Sigmoid colon (tissue), 3 donors: ENCODE data around the gene RNF13.

Source experiments
- POLR2A ChIP-seq, 2 donors: fragments of 450-650 bp; IDR thresholded peaks; one replicate each; pipeline ENCODE4 v1.6.1; 2016; ENCODE audit warnings: antibody characterized with exemption in 2 of 2, mild to moderate bottlenecking in 2 of 2, moderate library complexity in 2 of 2
- TF ChIP-seq, protein P1 (sequence below), 4 experiments: fragments of 450-650 bp in 3 of 4; fragments of 200-600 bp in 1 of 4; IDR thresholded peaks; one replicate each; pipeline ENCODE4 v1.5.1; 2016 to 2019; ENCODE audit warnings: antibody characterized with exemption in 4 of 4, mild to moderate bottlenecking in 3 of 4, moderate library complexity in 2 of 4

DNA sequence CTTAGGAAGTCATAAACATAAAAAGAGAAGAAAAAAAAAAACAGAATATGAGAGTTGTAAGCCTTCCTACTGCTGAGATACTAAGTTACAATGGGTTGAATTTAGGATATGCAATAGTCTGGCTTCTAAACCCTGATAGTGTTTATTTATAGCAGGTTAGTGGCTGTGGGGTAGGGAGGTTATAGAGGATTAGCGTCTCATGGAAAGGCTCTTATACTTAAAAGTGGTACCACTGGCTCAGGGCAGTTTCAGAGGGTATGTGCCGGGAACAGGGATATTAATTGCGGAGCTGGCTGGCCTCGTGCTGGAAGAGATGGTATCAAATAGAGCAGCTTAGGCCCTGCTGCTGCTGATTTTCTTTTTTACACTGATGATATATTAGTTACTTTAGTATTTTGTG lies 96.9 kb downstream of the RNF13 start:
- TF ChIP-seq, protein P1, sequence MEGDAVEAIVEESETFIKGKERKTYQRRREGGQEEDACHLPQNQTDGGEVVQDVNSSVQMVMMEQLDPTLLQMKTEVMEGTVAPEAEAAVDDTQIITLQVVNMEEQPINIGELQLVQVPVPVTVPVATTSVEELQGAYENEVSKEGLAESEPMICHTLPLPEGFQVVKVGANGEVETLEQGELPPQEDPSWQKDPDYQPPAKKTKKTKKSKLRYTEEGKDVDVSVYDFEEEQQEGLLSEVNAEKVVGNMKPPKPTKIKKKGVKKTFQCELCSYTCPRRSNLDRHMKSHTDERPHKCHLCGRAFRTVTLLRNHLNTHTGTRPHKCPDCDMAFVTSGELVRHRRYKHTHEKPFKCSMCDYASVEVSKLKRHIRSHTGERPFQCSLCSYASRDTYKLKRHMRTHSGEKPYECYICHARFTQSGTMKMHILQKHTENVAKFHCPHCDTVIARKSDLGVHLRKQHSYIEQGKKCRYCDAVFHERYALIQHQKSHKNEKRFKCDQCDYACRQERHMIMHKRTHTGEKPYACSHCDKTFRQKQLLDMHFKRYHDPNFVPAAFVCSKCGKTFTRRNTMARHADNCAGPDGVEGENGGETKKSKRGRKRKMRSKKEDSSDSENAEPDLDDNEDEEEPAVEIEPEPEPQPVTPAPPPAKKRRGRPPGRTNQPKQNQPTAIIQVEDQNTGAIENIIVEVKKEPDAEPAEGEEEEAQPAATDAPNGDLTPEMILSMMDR (IDR thresholded peaks at IDR 0.05), result no peak
- no peak for TF ChIP-seq POLR2A (IDR thresholded peaks at IDR 0.05)
